ENCODE data around the gene ZRANB3. TPM values are rescaled to one million over a fixed set of nuclear protein-coding genes. Genes with fewer than 3 reads are reported as not detected.

ZRANB3 gene
- total and polyA plus RNA-seq, 2 experiments from 2014 or later: 5.7 to 6.4 TPM

DNA sequence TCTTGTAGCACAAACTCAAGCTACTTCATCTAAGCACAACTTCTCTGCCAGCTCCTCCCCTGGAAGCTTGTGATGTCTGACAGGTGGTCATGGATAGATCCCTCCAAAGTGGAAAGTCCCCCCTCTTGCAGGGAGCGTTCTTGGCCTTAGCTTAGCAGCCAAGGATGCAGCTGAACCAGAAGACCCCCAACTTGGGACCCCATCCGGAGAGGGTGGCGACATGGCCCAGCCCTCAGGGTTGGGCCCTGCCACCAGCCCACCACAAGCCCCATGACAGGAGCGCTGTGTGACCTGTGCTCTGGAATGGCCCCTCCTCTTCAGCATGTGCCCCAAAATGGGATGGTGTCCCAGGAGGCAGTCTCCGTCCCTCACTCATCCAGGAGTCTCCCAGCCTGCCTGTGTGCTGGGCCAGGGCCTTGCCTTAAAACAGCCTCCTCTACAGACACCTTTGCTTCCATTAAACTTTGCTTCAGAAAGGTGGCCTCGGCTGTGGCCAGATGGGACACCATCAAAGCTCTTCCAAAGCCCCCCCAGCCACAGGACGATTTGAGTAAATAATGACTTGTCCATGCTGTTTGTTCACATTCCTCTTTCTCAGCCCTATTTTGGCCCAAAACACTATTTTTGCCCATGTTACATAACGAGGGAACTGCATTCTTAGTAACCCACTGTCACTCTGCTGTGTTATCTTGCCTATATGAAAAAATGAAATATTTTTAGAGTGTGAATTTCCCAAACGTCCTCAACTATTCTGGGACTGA is 356.8 kb downstream of the ZRANB3 start:
- DNase-seq: no peak
- TF ChIP-seq EZH2phosphoT487 (IDR thresholded peaks at IDR 0.05; ENCODE audit: insufficient read depth, low read depth): no peak
- no peak for TF ChIP-seq EZH2 (IDR thresholded peaks at IDR 0.05; ENCODE audit: insufficient read depth, poor library complexity, severe bottlenecking)
- H3K9ac ChIP-seq: no peak overlapping the region
- H2AFZ ChIP-seq: no peak overlapping the region
- no peaks in the 10 kb centered on the region for H3K4me1 ChIP-seq (ENCODE audit: insufficient read depth)
- no peak overlapping the region for H3K4me2 ChIP-seq (ENCODE audit: unreplicated experiment)
- no peaks in the 10 kb centered on the region for H3K9me2 ChIP-seq (ENCODE audit: insufficient read depth)
- in situ Hi-C loops (cut with MboI): no loop called here
- H3F3A ChIP-seq (ENCODE audit: insufficient read depth): no peaks in the 10 kb centered on the region
- WGBS, 2 experiments (ENCODE audit: low coverage in 1 of 2, low lambda C conversion rate in 2 of 2, missing lambda C conversion rate in 2 of 2): 81 to 82% methylated on average over 9 of the region's 9 CpGs
- H4K20me1 ChIP-seq (ENCODE audit: insufficient read depth): 0 out of 2 replicates have a peak, but pooled peaks cover 4% of the 10 kb centered on the region
- H3K4me3 ChIP-seq: no peak overlapping the region
- no peaks in the 10 kb centered on the region for H3K9me3 ChIP-seq (ENCODE audit: low read depth)
- H3K27ac ChIP-seq: no peak overlapping the region
- H3K36me3 ChIP-seq (ENCODE audit: low read depth): peaks cover 35% of the 10 kb centered on the region
- H3K79me2 ChIP-seq (ENCODE audit: insufficient read depth): no peaks in the 10 kb centered on the region
- H3K27me3 ChIP-seq (replicated peaks; ENCODE audit: insufficient read depth): no peaks in the 10 kb centered on the region

- Histone ChIP-seq H3K27me3 (replicated peaks; ENCODE audit: insufficient read depth) (no peaks in the 10 kb centered on the region), H3F3A (ENCODE audit: insufficient read depth) (peaks cover 7% of the 10 kb centered on the region; the same call in 1 of the 2 replicates), H3K9me2 (ENCODE audit: insufficient read depth) (no peaks in the 10 kb centered on the region)
Measured at GRCh38 chr2:135169900-135170753, 360.9 kb downstream of the ZRANB3 start.

GRCh38 chr2:135168204-135168856 is 362.7 kb downstream of the ZRANB3 start:
- in situ Hi-C loops (cut with MboI): no loop called here

More at GRCh38 chr2:135169900-135170753, 360.9 kb downstream of the ZRANB3 start:
- Histone ChIP-seq H3K9ac (no peak overlapping the region), H3K27ac (no peak overlapping the region), H2AFZ (no peak overlapping the region), H3K4me2 (ENCODE audit: unreplicated experiment) (no peak overlapping the region), H3K9me3 (ENCODE audit: low read depth) (no peaks in the 10 kb centered on the region), H4K20me1 (ENCODE audit: insufficient read depth) (0 out of 2 replicates have a peak, but pooled peaks cover 5% of the 10 kb centered on the region), H3K79me2 (ENCODE audit: insufficient read depth) (no peaks in the 10 kb centered on the region), H3K36me3 (ENCODE audit: low read depth) (peaks cover 48% of the 10 kb centered on the region), H3K4me3 (no peak overlapping the region), H3K4me1 (ENCODE audit: insufficient read depth) (peaks cover 2% of the 10 kb centered on the region; the same call in 1 of the 2 replicates)
- DNase-seq: no peak
- TF ChIP-seq EZH2 (IDR thresholded peaks at IDR 0.05; ENCODE audit: insufficient read depth, poor library complexity, severe bottlenecking) (no peak), EZH2phosphoT487 (IDR thresholded peaks at IDR 0.05; ENCODE audit: insufficient read depth, low read depth) (no peak)
- 94 to 96% methylated on average over 11 of the region's 11 CpGs for WGBS, 2 experiments (ENCODE audit: low coverage in 1 of 2, low lambda C conversion rate in 2 of 2, missing lambda C conversion rate in 2 of 2)
- in situ Hi-C loops (cut with MboI): no loop called here

DNA sequence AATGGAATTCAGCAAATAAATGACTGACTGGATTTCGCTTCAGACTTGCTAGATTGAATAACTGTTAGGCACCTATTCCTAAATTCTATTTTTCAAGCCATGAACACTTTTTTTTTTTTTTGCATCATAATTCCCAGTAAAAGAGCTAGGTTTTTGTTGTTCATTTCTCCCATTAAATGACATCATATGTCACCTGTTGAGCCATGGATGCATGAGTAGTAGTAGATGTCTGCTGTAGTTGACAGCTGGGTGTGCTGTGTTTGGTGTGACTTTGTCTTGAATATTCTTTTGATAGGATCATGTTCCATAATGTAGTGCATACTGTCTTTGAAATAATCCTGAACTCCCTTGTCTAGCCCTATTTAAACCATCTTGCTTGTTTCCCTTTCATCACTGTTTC is 363.7 kb downstream of the ZRANB3 start:
- Histone ChIP-seq H3K9ac (no peak overlapping the region), H3K9me2 (ENCODE audit: insufficient read depth) (no peaks in the 10 kb centered on the region), H4K20me1 (ENCODE audit: insufficient read depth) (0 out of 2 replicates have a peak, but pooled peaks cover 5% of the 10 kb centered on the region), H3K27ac (no peak overlapping the region), H3K36me3 (ENCODE audit: low read depth) (peaks cover 61% of the 10 kb centered on the region), H3K9me3 (ENCODE audit: low read depth) (no peaks in the 10 kb centered on the region), H3K4me2 (ENCODE audit: unreplicated experiment) (no peak overlapping the region), H3K4me1 (ENCODE audit: insufficient read depth) (peaks cover 13% of the 10 kb centered on the region), H3F3A (ENCODE audit: insufficient read depth) (peaks cover 32% of the 10 kb centered on the region), H2AFZ (no peak overlapping the region), H3K4me3 (no peak overlapping the region), H3K79me2 (ENCODE audit: insufficient read depth) (no peaks in the 10 kb centered on the region), H3K27me3 (replicated peaks; ENCODE audit: insufficient read depth) (no peaks in the 10 kb centered on the region)
- in situ Hi-C loops (cut with MboI): no loop called here
- TF ChIP-seq EZH2phosphoT487 (IDR thresholded peaks at IDR 0.05; ENCODE audit: insufficient read depth, low read depth) (no peak), EZH2 (IDR thresholded peaks at IDR 0.05; ENCODE audit: insufficient read depth, poor library complexity, severe bottlenecking) (no peak)
- 96 to 100% methylated on average over 1 of the region's 1 CpG for WGBS, 2 experiments (ENCODE audit: low coverage in 1 of 2, low lambda C conversion rate in 2 of 2, missing lambda C conversion rate in 2 of 2)
- no peak for DNase-seq

More at GRCh38 chr2:135168204-135168856, 362.7 kb downstream of the ZRANB3 start:
- no peak overlapping the region for H3K9ac ChIP-seq
- H3K4me2 ChIP-seq (ENCODE audit: unreplicated experiment): no peak overlapping the region
- peaks cover 52% of the 10 kb centered on the region for H3K36me3 ChIP-seq (ENCODE audit: low read depth)
- H2AFZ ChIP-seq: no peak overlapping the region
- no peak for DNase-seq
- no peaks in the 10 kb centered on the region for H3K9me2 ChIP-seq (ENCODE audit: insufficient read depth)
- H3K4me1 ChIP-seq (ENCODE audit: insufficient read depth): peaks cover 13% of the 10 kb centered on the region
- TF ChIP-seq EZH2phosphoT487 (IDR thresholded peaks at IDR 0.05; ENCODE audit: insufficient read depth, low read depth) (no peak), EZH2 (IDR thresholded peaks at IDR 0.05; ENCODE audit: insufficient read depth, poor library complexity, severe bottlenecking) (no peak)
- 93 to 95% methylated on average over 11 of the region's 11 CpGs for WGBS, 2 experiments (ENCODE audit: low coverage in 1 of 2, low lambda C conversion rate in 2 of 2, missing lambda C conversion rate in 2 of 2)
- peaks cover 22% of the 10 kb centered on the region for H3F3A ChIP-seq (ENCODE audit: insufficient read depth)
- H3K27me3 ChIP-seq (replicated peaks; ENCODE audit: insufficient read depth): no peaks in the 10 kb centered on the region
- H3K27ac ChIP-seq: no peak overlapping the region
- no peaks in the 10 kb centered on the region for H3K9me3 ChIP-seq (ENCODE audit: low read depth)
- no peak overlapping the region for H3K4me3 ChIP-seq
- no peaks in the 10 kb centered on the region for H3K79me2 ChIP-seq (ENCODE audit: insufficient read depth)
- 0 out of 2 replicates have a peak, but pooled peaks cover 5% of the 10 kb centered on the region for H4K20me1 ChIP-seq (ENCODE audit: insufficient read depth)

Measured in GM23248 (cell line).